Measurements from ENCODE around the gene B4GALT2.

Gene B4GALT2

GRCh38 chr1:43971336-43971980 is 7.6 kb upstream of the B4GALT2 start:
- DNase-seq (no peak), ATAC-seq (no peak)
- no peak overlapping the region for H3K27ac Mint-ChIP-seq
- H3K4me3 Mint-ChIP-seq, result peak overlapping the region; percentile 97
- H3K36me3 Mint-ChIP-seq (ENCODE audit: low read depth), result peaks cover 24% of the 10 kb centered on the region
- H3K4me1 Mint-ChIP-seq, result peaks cover 41% of the 10 kb centered on the region
- no peaks in the 10 kb centered on the region for H3K27me3 Mint-ChIP-seq
- H3K9me3 Mint-ChIP-seq, result no peaks in the 10 kb centered on the region

- Mint-ChIP-seq H3K36me3 (ENCODE audit: low read depth) (peaks cover 44% of the 10 kb centered on the region), H3K27me3 (no peaks in the 10 kb centered on the region)
- ATAC-seq, result no peak
These were observed 5.0 kb upstream of the B4GALT2 start for GRCh38 chr1:43973981-43974442.

GRCh38 chr1:43974443-43975248 is 4.4 kb upstream of the B4GALT2 start, which contains the start of gene ATP6V0B:
TSS of gene ATP6V0B (plus strand) at chr1:43974960. CDS start at chr1:43975041, 81 bp downstream.
- peaks cover 61% of the 10 kb centered on the region for H3K4me1 Mint-ChIP-seq
- ATAC-seq (peak; percentile 68), DNase-seq (peak; percentile 98)
- H3K4me3 Mint-ChIP-seq, result peak within 1 kb of the TSS; percentile 86
- H3K36me3 Mint-ChIP-seq (ENCODE audit: low read depth), result peaks cover 44% of the 10 kb centered on the region
- H3K27ac Mint-ChIP-seq, result peak within 1 kb of the TSS; percentile 85
- no peaks in the 10 kb centered on the region for H3K27me3 Mint-ChIP-seq
- no peaks in the 10 kb centered on the region for H3K9me3 Mint-ChIP-seq

More at GRCh38 chr1:43973981-43974442, 5.0 kb upstream of the B4GALT2 start:
- peaks cover 63% of the 10 kb centered on the region for H3K4me1 Mint-ChIP-seq
- DNase-seq, result no peak
- peak overlapping the region; percentile 81 for H3K27ac Mint-ChIP-seq
- no peaks in the 10 kb centered on the region for H3K9me3 Mint-ChIP-seq
- peak overlapping the region; percentile 86 for H3K4me3 Mint-ChIP-seq

- Mint-ChIP-seq H3K4me1 (peaks cover 62% of the 10 kb centered on the region), H3K27ac (peak overlapping the region; percentile 85), H3K36me3 (ENCODE audit: low read depth) (peaks cover 43% of the 10 kb centered on the region), H3K4me3 (peak overlapping the region; percentile 86), H3K27me3 (no peaks in the 10 kb centered on the region), H3K9me3 (no peaks in the 10 kb centered on the region)
- DNase-seq (peak; percentile 27), ATAC-seq (no peak)
These were observed 3.6 kb upstream of the B4GALT2 start for GRCh38 chr1:43975249-43975961.

- Mint-ChIP-seq H3K36me3 (ENCODE audit: low read depth) (peaks cover 42% of the 10 kb centered on the region), H3K4me1 (peaks cover 60% of the 10 kb centered on the region), H3K9me3 (no peaks in the 10 kb centered on the region), H3K4me3 (peak overlapping the region; percentile 86), H3K27ac (peak overlapping the region; percentile 85), H3K27me3 (peaks cover 2% of the 10 kb centered on the region)
- no peak for ATAC-seq
- no peak for DNase-seq
These were observed 3.0 kb upstream of the B4GALT2 start for GRCh38 chr1:43976045-43976444.

GRCh38 chr1:43976890-43977289 is 2.1 kb upstream of the B4GALT2 start:
- Mint-ChIP-seq H3K27me3 (peaks cover 2% of the 10 kb centered on the region), H3K36me3 (ENCODE audit: low read depth) (peaks cover 43% of the 10 kb centered on the region), H3K9me3 (no peaks in the 10 kb centered on the region), H3K4me1 (peaks cover 56% of the 10 kb centered on the region), H3K27ac (no peak overlapping the region), H3K4me3 (peak overlapping the region; percentile 86)
- ATAC-seq (no peak), DNase-seq (no peak)

- H3K4me1 Mint-ChIP-seq, result peaks cover 56% of the 10 kb centered on the region
- H3K4me3 Mint-ChIP-seq, result peak overlapping the region; percentile 86
- H3K27me3 Mint-ChIP-seq, result peaks cover 2% of the 10 kb centered on the region
- H3K27ac Mint-ChIP-seq, result peak overlapping the region; percentile 70
- no peaks in the 10 kb centered on the region for H3K9me3 Mint-ChIP-seq
- H3K36me3 Mint-ChIP-seq (ENCODE audit: low read depth), result peaks cover 42% of the 10 kb centered on the region
- DNase-seq (no peak), ATAC-seq (no peak)
These were observed 1.4 kb upstream of the B4GALT2 start for GRCh38 chr1:43977376-43978263.

GRCh38 chr1:43978264-43978550 is 803 bp upstream of the B4GALT2 start:
- no peaks in the 10 kb centered on the region for H3K9me3 Mint-ChIP-seq
- peaks cover 2% of the 10 kb centered on the region for H3K27me3 Mint-ChIP-seq
- peak overlapping the region; percentile 86 for H3K4me3 Mint-ChIP-seq
- DNase-seq (no peak), ATAC-seq (no peak)
- peaks cover 56% of the 10 kb centered on the region for H3K4me1 Mint-ChIP-seq
- H3K36me3 Mint-ChIP-seq (ENCODE audit: low read depth), result peaks cover 42% of the 10 kb centered on the region
- peak overlapping the region; percentile 70 for H3K27ac Mint-ChIP-seq

GRCh38 chr1:43979261-43979527 is 184 bp downstream of the B4GALT2 start:
- Mint-ChIP-seq H3K9me3 (no peaks in the 10 kb centered on the region), H3K27ac (no peak overlapping the region), H3K4me1 (peaks cover 47% of the 10 kb centered on the region), H3K4me3 (no peak overlapping the region), H3K36me3 (ENCODE audit: low read depth) (peaks cover 38% of the 10 kb centered on the region), H3K27me3 (peaks cover 2% of the 10 kb centered on the region)
- no peak for DNase-seq
- ATAC-seq, result no peak

- Mint-ChIP-seq H3K4me1 (peaks cover 45% of the 10 kb centered on the region), H3K4me3 (peak overlapping the region; percentile 90), H3K27ac (peak overlapping the region; percentile 87), H3K36me3 (ENCODE audit: low read depth) (peaks cover 40% of the 10 kb centered on the region), H3K27me3 (peaks cover 2% of the 10 kb centered on the region), H3K9me3 (no peaks in the 10 kb centered on the region)
- DNase-seq, result peak; percentile 60
- peak; percentile 41 for ATAC-seq
These were observed 681 bp downstream of the B4GALT2 start for GRCh38 chr1:43979528-43980254.

GRCh38 chr1:43980255-43981134 is 1.5 kb downstream of the B4GALT2 start:
- ATAC-seq (no peak), DNase-seq (no peak)
- H3K9me3 Mint-ChIP-seq, result no peaks in the 10 kb centered on the region
- H3K27me3 Mint-ChIP-seq, result peaks cover 2% of the 10 kb centered on the region
- peak overlapping the region; percentile 90 for H3K4me3 Mint-ChIP-seq
- peaks cover 42% of the 10 kb centered on the region for H3K4me1 Mint-ChIP-seq
- H3K27ac Mint-ChIP-seq, result peak overlapping the region; percentile 87
- peaks cover 42% of the 10 kb centered on the region for H3K36me3 Mint-ChIP-seq (ENCODE audit: low read depth)

GRCh38 chr1:43981135-43981491 is 2.1 kb downstream of the B4GALT2 start:
- Mint-ChIP-seq H3K4me3 (no peak overlapping the region), H3K27me3 (peaks cover 2% of the 10 kb centered on the region), H3K9me3 (no peaks in the 10 kb centered on the region), H3K4me1 (peaks cover 36% of the 10 kb centered on the region), H3K36me3 (ENCODE audit: low read depth) (peaks cover 43% of the 10 kb centered on the region), H3K27ac (no peak overlapping the region)
- no peak for ATAC-seq
- DNase-seq, result no peak

- peaks cover 31% of the 10 kb centered on the region for H3K4me1 Mint-ChIP-seq
- H3K27ac Mint-ChIP-seq, result no peak overlapping the region
- H3K9me3 Mint-ChIP-seq, result no peaks in the 10 kb centered on the region
- ATAC-seq (no peak), DNase-seq (no peak)
- H3K27me3 Mint-ChIP-seq, result peaks cover 2% of the 10 kb centered on the region
- H3K36me3 Mint-ChIP-seq (ENCODE audit: low read depth), result peaks cover 39% of the 10 kb centered on the region
- no peak overlapping the region for H3K4me3 Mint-ChIP-seq
These were observed 2.6 kb downstream of the B4GALT2 start for GRCh38 chr1:43981636-43982035.
